Stimulated activated naive CD4-positive, alpha-beta T cell (primary cell): ENCODE data around the gene C1GALT1C1L.
"Not testable (repeated sequence)": the region's sequence is repeated elsewhere in the genome, so short reads cannot be mapped to it uniquely, and the experiment has no call there.

Source experiments
- DNase-seq, 6 experiments: peaks; one replicate each; lab custom pipeline; 2025; lab: John Stamatoyannopoulos, UW

Gene C1GALT1C1L

DNA sequence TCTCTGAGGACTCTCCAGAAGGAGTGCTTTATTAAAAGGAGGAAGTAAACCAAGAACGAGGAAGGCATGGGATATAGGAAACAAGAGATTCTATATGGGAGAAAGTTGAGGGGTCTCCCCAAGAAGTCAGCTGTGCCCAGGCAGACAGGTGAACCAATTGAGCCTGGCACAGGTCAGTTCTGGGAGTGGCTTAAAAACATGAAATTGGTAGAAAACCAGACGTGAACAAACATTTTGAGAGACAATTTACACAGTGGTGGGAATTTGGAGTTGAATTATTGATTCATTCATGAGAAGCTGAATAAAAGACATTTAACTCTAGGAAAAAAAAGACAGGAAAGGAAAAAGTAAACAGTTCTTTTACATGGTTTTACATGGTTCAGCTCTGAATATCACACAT lies 22.7 kb downstream of the C1GALT1C1L start:
- no peak for DNase-seq

DNA sequence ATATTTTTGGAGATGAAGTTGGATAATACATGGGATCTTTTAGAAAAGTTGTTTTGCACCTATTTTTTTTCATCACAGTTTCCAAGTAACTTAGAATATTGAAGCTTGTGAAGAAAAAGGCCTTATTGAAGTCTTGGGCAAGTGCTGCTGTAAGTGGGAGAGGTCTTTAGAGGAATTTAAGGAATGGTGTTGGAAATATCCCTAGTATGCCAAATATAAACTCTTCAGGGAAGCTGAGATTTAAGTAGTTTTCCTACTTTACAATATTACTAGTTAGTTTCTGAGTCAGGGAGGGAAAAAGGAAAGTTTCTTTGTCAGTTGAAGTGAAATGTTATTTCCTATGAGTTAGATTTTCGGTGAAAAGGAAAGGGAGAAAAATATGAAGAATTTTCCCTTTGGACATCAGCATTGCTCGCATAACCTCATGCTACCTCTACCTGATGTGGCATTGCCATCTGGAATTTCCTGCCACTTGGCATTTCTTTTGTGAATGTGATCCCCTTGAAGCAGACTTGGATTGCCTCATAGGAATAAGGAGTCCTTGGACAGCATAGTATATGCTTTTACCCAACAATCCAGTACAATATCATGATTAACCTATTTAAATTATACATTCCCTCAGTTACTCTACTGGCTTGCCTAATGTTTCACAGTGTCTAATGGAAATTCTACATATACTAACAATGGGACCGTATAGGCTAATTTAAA lies 27.1 kb downstream of the C1GALT1C1L start:
- no peak for DNase-seq

DNA sequence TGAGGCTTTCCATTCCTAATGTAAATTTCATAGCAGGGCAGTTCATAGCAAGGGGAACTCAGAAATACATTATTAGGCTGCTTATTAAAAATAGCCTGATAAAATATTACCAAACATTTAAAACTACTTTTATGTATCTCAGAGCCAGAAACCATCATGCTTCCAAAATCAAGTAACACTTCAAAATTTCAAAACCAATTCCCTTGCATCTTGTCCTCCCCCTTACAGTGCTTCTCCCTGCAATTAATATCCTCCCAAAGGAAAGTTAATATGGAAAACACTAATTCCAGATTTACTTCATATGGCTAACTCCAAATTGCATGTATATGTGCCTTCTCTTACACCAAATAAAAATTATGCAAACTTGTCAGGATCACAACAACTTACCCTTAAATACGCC lies 32.5 kb downstream of the C1GALT1C1L start:
- no peak for DNase-seq

DNA sequence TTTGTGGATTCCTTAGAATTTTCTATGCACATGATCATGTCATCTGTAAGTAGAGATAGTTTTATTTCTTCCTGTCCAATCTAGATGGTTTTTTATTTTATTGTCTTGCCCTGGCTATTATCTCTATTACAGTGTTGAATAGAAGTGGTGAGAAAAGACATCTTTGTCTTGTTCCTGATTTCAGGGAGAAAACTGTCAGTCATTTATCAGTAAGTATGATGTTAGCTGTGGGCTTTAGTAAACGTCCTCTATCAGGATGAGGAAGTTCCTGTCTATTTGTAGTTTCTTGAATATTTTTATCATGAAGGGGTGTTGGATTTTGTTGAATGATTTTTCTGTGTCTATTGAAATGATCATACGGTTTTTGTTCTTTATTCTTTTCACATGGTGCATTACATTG lies 33.9 kb downstream of the C1GALT1C1L start:
- DNase-seq, result no peak

DNA sequence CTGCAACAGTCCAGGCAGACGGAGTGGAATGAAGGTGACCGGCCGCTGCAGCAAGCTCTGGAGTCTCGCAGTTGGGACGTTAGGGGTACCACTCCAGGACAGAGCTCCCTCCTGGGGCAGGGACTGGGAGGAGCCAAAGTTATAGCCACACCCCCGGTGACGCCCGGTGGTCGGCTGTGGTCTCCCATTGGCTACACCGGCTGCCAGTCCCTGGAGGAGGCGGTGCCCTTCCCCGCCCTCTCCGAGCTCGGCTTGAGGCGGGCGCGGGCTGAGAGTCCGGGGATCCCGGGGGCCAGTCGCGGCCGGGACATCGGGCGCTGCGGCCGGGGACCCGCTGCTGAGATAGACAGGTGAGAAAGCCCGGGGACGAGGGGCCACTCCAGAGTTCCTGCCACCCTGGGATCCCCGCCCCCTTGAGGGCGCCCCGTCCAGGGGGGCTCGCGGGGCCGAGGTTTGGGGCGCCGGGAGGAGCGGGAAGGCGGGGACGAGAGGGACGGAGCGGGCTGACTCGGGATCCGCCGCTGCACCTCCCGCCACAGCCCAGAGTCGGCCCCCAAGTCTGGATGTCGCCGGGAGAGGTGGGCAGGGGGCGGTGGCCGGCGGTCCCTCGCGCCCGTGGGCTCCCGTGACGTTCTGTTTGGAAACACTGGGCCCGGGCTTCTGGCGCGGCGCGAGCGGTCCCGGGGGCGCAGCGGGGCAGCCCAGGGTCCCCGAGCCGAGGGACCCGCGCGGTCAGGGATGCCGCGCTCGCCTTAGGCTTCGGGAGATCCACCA lies 39.0 kb downstream of the C1GALT1C1L start, which contains the start of gene PLEKHH2:
Gene PLEKHH2 (plus strand): TSS at position 231 of the 774 bp plus-strand sequence. CDS start 7,414 bp downstream, outside the sequence.
- DNase-seq, result peak; percentile 75 to 89 (median 84)

DNA sequence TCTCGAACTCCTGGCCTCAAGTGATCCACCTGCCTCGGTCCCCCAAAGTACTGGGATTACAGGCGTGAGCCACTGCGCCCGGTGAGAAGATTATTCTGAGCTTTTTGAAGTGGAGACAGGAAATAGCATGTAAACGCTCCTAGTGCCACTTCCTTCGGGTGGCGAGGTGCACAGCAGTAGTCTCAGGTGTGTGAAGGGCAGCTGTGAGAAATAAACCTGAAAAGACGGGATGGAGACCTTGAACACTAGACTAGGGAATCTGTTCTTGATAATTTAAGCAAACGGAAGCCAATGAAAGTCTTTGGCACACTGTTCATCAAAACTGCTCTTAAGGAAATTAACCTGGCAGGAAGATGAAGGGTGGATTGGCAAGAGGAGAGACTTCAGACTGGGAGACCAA lies 39.6 kb downstream of the C1GALT1C1L start:
- DNase-seq, result peak in 2 of 6 experiments; percentile 12 to 20

DNA sequence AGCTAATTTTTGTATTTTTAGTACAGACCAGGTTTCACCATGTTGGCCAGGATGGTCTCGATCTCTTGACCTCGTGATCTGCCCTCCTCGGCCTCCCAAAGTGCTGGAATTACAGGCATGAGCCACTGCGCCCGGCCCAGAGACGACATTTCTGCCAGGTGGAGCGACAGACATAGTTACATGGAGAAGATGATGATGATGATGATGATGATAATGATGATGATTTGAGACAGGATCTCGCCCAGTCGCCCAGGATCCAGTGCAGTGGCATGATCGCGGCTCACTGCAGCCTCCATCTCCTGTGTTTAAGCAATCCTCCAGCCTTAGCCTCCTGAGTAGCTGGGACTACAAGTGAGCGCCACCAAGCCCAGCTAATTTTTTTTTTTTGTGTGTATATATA lies 40.1 kb downstream of the C1GALT1C1L start:
- DNase-seq, result not testable (repeated sequence)

DNA sequence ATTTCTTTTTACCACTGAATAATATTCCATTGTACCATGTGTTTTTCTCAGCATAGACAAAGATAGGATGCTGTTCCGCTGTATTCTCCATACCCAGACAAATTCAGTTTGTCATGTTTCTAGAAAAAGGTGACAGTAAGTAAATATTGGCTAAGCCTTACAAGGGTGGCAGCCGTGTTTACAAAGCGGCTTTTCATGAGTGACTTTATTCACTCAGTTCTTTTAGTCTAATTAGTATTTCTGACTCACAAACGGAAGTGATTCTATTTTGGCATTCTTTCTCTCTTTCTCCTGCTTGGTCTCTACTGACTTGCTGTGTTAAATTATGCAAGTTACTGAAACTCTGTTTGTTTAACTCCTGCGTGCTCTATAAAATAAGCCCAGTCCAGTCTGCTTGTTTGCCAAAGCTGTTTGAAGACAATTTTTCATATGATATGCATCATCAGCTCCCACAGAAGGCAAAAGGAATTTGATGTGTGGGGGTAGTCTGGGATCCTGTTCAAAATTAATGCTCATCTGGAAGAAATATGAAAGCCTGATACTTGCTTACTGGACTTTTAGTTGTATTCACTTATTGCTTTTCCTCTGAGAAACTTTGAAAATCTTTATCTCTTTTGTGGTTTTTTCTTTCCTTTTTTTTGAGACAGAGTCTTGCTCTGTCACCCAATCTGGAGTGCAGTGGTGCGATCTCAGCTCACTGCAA lies 41.5 kb downstream of the C1GALT1C1L start:
- DNase-seq, result no peak

DNA sequence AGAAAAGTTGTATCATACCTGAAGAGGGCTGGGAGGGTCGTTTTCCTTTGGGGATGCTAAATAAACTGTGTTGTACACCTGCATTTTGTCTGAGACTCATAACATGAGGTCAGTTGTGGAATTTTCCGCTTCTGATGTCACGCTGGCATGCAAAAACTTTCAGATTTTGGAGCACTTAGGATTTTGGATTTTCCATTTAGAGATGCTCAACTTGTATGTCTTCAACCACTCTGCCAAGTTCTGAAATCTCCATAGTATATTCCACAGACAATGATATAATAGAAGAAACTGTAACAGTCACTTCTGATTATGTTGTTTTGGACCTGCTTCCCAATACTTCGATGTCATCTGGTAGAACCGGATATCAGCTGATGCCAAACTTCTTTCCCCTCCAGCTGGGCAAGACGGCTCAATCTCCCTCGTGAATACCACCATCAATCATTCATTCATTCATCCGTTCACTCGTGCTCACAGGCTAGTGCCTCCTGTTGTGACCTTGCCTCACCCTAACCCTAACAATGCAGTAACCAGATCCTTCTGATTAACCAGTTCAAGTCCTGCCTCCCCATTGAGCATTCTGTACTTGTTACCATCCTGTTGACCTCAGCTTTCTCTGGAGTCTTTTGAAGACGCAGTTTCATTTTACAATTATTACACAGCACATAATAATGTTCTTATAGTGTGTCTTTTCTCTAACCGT lies 44.5 kb downstream of the C1GALT1C1L start:
- no peak for DNase-seq
